Stimulated activated CD8-positive, alpha-beta memory T cell treated with anti-CD3 and anti-CD28 coated beads, Interleukin-4, amount 100 ng/mL, for 48 hours (primary cell): Measurements from ENCODE around the gene MARF1.
A peak's percentile ranks its signal among the peaks of the same experiment; 100 is the strongest.
"Not testable (repeated sequence)": the region's sequence is repeated elsewhere in the genome, so short reads cannot be mapped to it uniquely, and the experiment has no call there.

Experiments used
- DNase-seq: peaks from one replicate; pipeline ENCODE4 v3.0.0-alpha.2; 2020

Gene MARF1

GRCh38 chr16:15571557-15571956 lies 71.4 kb downstream of the MARF1 start:
- DNase-seq, result no peak

GRCh38 chr16:15570666-15571065 lies 72.3 kb downstream of the MARF1 start:
- DNase-seq, result not testable (repeated sequence)

- DNase-seq, result no peak
Measured at GRCh38 chr16:15567823-15568222, 75.1 kb downstream of the MARF1 start.

- DNase-seq, result no peak
Measured at GRCh38 chr16:15566095-15566494, 76.9 kb downstream of the MARF1 start.

- DNase-seq, result no peak
Measured at GRCh38 chr16:15564604-15565339, 78.2 kb downstream of the MARF1 start.

DNA sequence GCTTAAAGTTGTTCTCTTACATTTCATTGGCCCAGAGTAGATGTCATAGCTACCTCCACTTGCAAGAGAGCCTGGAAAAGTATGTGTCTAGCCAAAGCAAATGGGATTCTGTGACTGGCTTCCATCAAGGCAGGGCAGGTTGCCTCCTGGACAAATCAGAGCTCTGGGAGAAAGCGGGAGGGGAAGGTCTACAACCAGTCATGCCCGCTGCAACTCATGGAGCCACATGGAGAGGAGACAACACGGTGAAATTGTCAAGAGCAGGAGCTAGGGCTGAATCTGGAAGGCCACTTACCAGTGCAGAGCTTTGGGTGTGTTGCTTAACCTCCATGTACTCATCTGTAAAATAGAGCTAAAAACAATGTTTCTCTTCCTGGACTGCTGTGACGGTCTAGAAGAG lies 83.8 kb downstream of the MARF1 start:
- DNase-seq, result no peak

DNA sequence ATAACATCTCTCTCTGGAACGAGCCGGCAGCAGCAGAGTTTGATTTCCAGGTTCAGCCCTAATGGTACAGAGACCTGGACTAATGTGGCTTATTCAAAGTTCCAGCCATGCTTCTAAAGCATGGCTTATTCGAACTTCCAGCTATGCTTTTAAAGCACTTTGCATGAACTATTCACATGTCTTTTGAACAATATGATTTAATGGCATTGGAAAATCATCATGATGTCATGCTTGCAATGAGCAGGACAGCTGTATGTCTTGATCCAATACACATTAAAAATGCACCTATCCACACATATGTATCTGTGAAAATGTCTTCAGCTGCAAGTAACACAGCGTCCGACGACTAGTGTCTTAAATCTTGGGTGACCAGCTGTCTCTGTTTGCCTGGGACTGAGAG lies 85.7 kb downstream of the MARF1 start:
- no peak for DNase-seq

GRCh38 chr16:15556130-15556529 lies 86.8 kb downstream of the MARF1 start:
- no peak for DNase-seq

DNA sequence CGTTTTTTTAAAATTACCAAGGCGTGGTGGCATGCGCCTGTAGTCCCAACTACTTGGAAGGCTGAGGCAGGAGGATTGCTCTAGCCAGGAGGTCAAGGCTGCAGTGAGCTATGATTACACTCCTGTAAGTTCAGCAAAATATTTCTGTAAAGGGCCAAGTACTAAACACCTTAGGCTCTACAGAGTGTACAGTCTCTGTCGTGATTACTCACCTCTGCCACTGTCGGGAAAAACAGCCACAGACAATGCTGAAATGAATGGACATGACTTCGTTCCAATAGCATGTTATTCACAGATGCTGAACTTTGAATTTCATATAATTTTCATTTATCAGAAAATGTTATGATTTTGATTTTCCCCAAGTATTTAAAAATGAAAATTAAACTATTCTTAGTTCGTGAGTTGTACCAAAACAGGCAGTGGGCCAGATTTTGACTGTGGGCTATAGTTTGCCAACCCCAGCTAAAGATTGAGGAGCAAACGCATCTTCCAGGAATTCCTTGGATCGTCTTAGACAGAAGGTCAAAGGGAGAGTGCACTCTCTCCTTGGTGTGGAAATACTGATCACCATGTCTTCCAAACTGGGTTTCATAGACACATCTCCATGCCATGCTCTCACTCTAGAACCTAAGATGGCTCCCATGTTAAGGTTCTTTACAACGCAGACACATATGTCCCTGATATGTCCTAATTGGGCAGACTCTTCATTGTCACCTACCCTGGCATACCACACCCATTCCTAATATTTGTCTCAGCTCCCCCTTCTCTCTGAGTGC lies 89.5 kb downstream of the MARF1 start:
- DNase-seq, result peak; percentile 55

DNA sequence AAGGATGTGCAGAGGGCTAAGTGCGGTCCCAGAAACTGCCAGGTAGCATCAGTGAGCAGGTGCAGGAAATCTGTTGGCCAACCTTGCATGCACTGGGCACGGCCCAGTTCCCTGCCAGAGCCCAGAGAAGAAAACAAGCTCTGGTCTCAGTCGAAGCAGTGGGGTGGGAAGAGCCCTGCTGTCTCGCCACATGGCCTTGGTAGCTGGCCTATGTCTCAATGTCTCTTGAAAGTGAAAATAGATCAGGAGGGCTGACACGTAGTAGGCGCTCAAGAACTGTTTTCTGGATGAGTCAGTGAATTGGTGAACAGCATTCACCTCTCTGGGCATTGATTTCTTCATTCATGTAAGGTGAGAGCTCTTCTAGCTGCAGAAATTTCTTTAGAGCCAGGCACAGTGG lies 90.4 kb downstream of the MARF1 start:
- peak; percentile 28 for DNase-seq

GRCh38 chr16:15548482-15548891 lies 94.5 kb downstream of the MARF1 start:
- no peak for DNase-seq

DNA sequence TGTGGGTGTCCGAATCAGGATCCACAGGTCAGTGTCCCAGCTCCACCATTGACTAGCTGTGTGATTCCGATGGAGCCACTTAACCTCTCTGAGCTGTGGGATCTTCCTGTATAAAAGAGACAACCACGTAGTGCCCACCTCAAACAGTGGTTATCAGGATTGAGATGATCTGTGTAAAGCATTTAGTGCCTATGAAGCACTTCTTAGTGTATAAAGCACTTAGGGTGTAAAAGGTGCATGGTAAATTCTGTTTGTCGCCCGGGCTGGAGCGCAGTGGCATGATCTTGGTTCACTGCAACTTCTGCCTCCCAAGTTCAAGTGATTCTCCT lies 95.2 kb downstream of the MARF1 start:
- no peak for DNase-seq

- DNase-seq, result not testable (repeated sequence)
Measured at GRCh38 chr16:15547072-15547767, 95.7 kb downstream of the MARF1 start.

GRCh38 chr16:15545544-15545943 lies 97.4 kb downstream of the MARF1 start:
- no peak for DNase-seq

DNA sequence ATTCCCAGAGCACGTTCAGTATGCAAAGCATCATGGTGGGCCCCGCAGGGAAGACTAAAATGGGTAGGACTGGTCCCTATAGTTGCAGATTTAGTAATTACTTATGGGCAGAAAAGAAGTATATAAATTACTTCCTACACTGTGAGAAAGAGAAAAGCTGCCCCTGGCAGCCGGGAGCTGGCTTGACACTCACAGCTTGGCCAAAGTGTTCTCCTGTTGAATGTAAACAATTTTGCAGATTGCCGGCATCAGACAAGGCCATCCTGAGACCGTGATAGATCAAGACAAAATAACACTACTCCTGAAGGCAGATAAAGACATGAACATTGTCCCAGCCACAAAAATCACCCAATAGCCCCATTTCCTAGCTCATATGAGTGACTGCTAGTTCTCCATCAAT lies 98.5 kb downstream of the MARF1 start:
- no peak for DNase-seq
